Measurements from ENCODE around the gene ZSCAN10.

GRCh38 chr16:3071655-3072054 lies 27.4 kb downstream of the ZSCAN10 start:
- TF ChIP-seq, protein P1, sequence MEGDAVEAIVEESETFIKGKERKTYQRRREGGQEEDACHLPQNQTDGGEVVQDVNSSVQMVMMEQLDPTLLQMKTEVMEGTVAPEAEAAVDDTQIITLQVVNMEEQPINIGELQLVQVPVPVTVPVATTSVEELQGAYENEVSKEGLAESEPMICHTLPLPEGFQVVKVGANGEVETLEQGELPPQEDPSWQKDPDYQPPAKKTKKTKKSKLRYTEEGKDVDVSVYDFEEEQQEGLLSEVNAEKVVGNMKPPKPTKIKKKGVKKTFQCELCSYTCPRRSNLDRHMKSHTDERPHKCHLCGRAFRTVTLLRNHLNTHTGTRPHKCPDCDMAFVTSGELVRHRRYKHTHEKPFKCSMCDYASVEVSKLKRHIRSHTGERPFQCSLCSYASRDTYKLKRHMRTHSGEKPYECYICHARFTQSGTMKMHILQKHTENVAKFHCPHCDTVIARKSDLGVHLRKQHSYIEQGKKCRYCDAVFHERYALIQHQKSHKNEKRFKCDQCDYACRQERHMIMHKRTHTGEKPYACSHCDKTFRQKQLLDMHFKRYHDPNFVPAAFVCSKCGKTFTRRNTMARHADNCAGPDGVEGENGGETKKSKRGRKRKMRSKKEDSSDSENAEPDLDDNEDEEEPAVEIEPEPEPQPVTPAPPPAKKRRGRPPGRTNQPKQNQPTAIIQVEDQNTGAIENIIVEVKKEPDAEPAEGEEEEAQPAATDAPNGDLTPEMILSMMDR (IDR thresholded peaks at IDR 0.05 in 2 of 3, conservative IDR thresholded peaks at IDR 0.05 in 1 of 3; ENCODE audit: borderline replicate concordance in 1 of 3, insufficient read depth in 1 of 3, low read depth in 2 of 3, low read length in 2 of 3), result no peak
- TF ChIP-seq TCF7L2 (IDR thresholded peaks at IDR 0.05; ENCODE audit: borderline replicate concordance, extremely low read depth, insufficient read depth, insufficient read length) (no peak), POLR2A (IDR thresholded peaks at IDR 0.05; ENCODE audit: borderline replicate concordance, extremely low read depth, insufficient read depth, insufficient read length) (no peak), EZH2phosphoT487 (IDR thresholded peaks at IDR 0.05; ENCODE audit: borderline replicate concordance) (no peak), YY1 (IDR thresholded peaks at IDR 0.05; ENCODE audit: extremely low read depth, insufficient replicate concordance, low read depth, low read length) (no peak), EGR1 (IDR thresholded peaks at IDR 0.05; ENCODE audit: low read depth) (no peak), EZH2 (IDR thresholded peaks at IDR 0.05) (no peak), RAD21 (IDR thresholded peaks at IDR 0.05; ENCODE audit: low read depth) (no peak), POLR2AphosphoS5 (IDR thresholded peaks at IDR 0.05; ENCODE audit: low read depth, low read length) (no peak)
- TF ChIP-seq, protein P2, sequence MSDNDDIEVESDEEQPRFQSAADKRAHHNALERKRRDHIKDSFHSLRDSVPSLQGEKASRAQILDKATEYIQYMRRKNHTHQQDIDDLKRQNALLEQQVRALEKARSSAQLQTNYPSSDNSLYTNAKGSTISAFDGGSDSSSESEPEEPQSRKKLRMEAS (IDR thresholded peaks at IDR 0.05), result no peak
- TF ChIP-seq, protein P3, sequence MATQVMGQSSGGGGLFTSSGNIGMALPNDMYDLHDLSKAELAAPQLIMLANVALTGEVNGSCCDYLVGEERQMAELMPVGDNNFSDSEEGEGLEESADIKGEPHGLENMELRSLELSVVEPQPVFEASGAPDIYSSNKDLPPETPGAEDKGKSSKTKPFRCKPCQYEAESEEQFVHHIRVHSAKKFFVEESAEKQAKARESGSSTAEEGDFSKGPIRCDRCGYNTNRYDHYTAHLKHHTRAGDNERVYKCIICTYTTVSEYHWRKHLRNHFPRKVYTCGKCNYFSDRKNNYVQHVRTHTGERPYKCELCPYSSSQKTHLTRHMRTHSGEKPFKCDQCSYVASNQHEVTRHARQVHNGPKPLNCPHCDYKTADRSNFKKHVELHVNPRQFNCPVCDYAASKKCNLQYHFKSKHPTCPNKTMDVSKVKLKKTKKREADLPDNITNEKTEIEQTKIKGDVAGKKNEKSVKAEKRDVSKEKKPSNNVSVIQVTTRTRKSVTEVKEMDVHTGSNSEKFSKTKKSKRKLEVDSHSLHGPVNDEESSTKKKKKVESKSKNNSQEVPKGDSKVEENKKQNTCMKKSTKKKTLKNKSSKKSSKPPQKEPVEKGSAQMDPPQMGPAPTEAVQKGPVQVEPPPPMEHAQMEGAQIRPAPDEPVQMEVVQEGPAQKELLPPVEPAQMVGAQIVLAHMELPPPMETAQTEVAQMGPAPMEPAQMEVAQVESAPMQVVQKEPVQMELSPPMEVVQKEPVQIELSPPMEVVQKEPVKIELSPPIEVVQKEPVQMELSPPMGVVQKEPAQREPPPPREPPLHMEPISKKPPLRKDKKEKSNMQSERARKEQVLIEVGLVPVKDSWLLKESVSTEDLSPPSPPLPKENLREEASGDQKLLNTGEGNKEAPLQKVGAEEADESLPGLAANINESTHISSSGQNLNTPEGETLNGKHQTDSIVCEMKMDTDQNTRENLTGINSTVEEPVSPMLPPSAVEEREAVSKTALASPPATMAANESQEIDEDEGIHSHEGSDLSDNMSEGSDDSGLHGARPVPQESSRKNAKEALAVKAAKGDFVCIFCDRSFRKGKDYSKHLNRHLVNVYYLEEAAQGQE (IDR thresholded peaks at IDR 0.05; ENCODE audit: low read depth), result no peak

All from HCT116 (cell line).